Pulmonary artery endothelial cell (primary cell): ENCODE data around the gene CACNA1A. TPM values are rescaled to one million over a fixed set of nuclear protein-coding genes. Genes with fewer than 3 reads are reported as not detected.
"Not testable (repeated sequence)": the region's sequence is repeated elsewhere in the genome, so short reads cannot be mapped to it uniquely, and the experiment has no call there.

Experiments
- DNase-seq: peaks from one replicate; pipeline ENCODE4 v3.0.0-alpha.2; 2011; ENCODE audit warnings: low read depth, low spot score
- total RNA-seq: library from RNA; depleted of rRNA; stranded (reverse); fragments of >200 nt; gene quantifications from 2 replicates; pipeline ENCODE4 v1.2.3, GENCODE V29; 2014

Gene CACNA1A
- total RNA-seq, 1 donor from 2014 or later: 0.07 TPM

DNA sequence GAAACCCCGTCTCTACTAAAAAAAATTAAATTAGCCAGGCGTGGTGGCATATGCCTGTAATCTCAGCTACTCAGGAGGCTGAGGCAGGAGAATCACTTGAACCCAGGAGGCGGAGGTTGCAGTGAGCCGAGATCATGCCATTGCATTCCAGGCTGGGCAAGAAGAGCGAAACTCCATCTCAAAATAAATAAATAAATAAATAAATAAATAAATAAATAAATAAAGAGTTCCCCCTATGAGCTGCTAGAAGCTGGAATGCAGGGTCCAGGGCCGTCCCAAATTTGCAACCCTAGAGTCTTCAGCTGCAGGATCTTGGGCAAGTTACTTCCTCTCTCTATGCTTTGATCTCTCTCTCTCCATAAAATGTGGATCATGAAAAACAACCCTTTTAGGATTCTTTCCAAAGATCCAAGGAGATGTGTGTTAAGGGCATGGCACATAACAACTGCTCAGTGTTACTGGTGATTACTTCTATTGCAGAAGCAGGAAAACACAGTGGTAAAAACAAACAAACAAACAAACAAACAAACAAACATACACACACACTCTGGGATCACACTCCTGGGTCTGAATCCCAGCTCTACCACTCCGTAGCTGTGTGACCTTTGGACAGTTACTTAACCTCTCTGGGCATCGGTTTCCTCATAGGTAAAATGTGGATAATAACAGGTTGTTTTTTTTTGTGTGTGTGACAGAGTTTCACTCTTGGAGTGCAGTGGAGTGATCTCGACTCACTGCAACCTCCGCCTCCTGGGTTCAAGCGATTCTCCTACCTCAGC is 78.8 kb downstream of the CACNA1A start:
- DNase-seq: no peak

DNA sequence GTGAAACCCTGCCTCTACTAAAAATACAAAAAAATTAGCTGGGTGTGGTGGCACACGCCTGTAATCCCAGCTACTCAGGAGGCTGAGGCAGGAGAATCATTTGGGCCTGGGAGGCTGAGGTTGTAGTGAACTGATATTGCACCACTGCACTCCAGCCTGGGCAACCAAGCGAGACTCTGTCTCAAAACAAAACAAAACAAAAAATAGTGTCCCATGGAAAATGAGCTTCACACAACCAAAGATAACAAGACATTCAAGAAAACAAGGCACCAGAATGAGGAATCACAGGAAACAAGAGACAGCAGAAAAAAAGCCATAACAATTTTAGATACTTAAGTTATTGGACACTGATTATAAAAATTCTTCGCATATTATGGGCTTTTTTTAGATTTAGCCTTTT is 80.4 kb downstream of the CACNA1A start:
- not testable (repeated sequence) for DNase-seq

DNA sequence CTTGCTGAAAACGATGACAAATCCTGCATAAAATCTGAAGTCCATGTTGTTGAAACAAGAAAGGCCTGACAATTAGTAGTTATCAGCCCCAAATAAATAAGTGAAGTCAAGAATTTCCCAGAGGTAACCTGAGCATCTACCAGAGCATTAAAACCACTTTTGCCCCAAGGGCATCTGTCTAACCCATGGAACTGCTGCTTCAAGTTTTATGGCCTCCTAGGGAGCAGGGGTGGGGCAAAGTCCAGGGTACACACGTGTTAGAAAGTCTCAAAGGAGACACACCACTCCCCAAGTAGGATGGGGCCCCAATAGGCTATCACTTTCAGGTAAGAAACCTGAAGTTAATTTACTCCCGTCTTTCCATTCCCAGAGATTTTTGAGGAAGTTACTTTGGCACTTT is 81.1 kb downstream of the CACNA1A start:
- no peak for DNase-seq

DNA sequence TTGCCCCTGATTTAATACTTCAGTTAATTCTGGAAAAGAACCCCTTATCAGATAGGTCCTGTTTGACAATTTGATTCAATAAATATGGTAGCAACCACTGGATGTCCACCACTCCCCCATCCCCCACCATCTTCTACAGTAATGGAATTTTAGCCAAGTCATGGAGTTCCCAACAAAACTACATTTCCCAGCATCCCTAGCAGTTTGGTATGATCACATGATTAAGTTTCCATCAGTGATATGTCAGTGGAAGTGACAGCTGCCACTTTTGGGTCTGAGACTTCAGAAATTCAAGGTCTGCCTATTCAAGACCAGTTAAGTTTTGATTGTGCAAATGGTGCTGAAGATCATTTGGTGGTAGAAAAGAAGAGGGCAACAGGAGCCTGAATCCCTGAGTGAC is 85.5 kb downstream of the CACNA1A start:
- no peak for DNase-seq

DNA sequence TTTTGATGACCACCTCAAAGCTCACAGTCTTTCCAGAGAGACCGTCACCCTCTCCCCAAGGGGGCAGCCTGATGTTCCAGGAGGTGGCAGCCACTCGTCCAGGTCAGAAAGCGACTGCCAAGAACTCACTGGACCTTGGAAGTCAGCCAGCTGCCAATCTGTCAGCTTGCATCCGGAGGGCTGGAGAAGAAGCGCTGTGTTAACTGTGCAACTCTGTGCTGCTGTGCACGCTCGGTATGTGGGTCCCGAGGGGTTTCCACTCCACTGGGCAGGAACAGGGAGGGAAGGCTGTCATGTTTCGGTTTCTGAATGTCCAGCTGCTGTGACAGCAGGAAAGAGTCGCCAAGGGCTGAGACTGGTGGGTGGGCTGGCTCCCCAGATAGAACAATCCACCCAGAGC is 89.2 kb downstream of the CACNA1A start:
- DNase-seq: no peak

DNA sequence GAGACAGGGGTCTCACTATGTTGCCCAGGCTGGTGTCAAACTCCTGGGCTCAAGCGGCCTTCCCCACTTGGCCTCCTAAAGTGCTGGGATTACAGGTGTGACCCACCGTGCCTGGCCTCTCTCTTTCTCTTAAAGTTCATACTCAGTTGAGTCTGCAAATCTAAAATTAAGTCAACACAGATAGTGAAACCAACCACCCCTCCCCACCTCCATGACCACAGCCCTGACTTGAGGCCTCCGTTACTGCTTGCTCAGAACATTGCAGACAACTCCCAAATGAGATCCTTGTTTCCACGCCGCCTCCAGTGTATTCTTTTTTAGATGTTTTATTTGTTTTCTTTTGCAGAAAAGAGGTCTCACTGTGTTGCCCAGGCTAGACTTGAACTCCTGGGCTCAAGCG is 94.4 kb downstream of the CACNA1A start:
- DNase-seq: no peak

DNA sequence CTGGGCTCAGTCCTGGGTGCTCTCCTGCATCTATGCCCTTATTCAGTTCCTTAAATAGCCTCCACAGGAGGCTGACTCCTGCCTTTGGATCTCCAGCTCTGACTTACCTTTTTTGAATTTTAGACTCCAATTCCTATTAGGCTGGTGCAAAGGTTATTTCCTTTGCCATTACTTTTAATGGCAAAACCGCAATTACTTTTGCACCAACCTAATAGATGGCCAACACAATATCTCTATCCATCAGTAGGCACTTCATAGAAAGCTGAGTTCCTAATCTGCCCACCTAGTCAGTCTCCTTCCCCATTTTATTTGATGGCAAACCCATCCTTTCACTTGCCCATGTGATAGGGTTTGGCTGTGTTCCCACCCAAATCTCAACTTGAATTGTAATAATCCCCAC is 95.3 kb downstream of the CACNA1A start:
- DNase-seq: no peak

DNA sequence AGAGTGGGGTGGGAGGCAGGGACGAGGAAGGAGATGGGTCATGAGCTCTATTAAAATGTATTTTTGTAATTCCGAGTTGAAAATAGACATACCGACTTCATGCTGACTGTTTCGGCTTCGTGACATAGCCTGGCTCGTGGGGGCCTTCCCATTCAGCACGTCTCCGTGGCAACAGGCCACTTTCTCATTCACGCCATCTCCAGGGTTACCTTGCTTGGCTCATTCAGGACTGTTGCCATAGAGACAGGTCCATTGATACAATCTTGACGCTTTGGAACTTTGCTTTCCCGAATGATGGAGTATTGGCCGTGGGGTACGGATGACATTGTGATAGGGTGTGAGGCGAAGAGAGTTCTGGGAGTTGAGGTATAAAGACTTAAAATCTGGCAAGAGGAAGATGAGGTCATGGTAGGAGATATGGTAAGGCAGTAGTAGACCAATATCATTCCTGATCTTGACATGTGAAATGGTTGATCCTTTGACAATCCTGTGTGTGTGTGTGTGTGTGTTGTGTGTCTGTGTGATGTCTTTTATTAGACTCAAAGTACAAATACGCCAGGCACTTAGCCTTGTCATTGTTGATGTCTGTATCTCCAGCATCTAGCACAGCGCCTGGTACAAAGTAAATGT is 97.3 kb downstream of the CACNA1A start:
- DNase-seq: no peak

DNA sequence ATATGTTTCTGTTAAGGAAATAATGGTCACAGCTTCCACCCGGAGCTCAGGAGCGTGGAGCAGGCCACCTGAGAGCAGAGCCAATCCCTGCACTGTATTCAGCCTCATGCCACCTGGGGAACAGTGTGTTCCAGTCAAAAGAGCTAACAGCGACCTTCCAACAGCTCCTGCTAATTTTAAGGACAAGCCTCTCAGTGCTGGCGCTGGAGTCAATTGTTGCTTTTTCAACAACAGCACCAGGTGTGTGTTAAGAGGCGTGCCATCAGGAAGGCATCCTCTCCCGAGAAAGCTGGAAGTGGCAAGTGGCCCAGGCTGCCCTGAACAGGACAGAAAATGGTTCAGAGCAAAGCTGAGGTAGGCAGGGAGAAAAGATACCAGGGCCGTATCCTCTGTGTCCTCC is 102.0 kb downstream of the CACNA1A start:
- DNase-seq: no peak

DNA sequence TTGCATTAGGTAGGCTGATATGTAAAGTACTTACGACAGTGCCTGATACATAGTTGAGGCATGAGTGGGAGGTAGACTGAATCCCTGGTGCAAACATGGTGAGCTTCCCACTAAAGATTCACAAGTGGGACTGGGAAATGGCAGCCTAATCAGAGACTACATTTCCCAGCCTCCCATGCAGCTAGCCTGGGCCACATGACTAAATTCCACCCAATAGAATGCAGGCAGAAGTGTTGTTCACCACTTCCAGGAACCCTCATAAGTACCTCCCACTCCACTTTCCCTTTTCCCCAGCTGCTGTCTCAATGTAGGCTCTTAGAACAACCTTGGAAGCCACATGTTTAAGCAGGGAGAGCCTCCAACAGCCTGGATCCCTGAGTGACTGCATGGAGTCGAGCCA is 104.9 kb downstream of the CACNA1A start:
- DNase-seq: no peak

DNA sequence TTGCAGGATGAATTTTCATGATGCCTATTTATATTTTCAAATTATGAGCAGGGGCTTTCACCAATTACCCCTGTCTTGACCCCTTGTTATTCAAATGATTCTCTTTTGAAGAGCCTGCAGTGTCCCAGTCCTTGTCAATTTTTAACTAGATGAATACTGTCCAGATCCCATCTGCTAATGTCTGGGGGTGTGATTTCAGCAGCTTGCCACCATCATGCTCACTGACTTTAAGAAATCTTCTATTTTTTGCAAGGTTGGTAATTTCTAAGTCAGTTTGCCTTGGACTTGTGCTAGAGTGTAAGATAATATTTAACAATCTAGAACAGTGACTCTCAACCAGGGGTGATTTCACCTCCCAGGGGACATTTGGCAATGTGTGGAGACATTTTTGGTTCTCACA is 106.0 kb downstream of the CACNA1A start:
- no peak for DNase-seq

DNA sequence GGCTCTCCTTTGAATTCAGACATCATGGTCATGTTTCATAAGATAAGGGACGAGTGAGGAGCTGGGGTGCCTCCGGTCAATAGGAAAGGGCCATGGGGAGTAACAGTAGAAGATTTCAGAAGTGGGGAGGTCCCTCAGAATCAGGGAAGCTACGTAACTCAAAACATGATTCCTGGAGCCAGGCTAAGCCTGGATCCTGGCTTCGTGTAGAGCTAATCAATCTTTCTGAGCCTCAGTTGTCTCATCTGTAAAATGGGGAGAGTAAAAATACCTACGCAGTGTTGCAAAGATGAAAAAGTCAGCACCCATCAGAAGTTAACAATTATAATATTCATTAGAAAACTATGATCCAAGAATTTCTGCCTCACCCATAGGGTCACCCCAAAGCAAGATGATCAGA is 106.5 kb downstream of the CACNA1A start:
- no peak for DNase-seq

DNA sequence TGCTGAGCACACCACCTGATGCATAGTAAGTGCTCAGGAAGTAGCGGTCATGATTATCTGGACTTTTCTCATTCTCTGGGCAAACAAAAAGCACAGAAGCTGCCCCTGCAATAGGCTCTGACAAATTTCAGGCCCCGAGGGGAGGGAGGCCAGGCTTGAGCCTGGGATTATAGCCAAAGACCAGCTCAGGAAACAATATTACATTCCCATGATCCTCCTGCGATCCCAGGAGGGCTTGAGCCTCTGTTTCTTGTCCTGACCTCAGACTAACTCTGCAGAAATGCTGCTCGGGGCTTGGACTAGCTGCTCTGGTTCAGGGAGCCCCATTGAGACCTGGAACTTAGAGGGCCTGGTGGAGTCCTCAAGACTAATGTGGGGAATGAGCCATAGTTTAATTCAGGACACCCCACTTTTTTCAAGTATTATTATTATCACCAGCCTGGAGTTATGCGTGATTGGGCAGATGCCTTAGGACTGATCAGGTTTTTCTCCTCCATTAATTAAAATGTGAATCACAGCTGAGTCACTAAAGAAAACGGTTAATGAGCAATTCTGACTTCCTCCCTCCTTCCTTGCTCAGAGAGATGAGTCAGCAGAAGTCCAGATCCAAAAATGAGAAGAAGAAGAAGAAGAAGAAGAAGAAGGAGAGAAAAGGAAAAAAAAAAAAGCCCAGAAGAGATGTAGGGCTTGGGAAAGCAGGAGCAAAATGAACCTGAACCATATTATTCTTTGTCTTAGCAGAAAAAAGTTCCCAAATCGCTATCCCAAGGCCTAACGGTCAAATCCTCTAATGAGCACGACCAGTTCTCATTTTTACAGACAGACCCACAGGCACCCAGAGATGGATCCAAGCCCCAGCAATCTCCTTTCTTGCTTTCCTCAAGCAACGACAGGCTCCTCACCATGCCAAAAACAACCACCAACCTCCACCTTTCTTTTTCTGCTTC is 107.2 kb downstream of the CACNA1A start:
- peak; percentile 49 for DNase-seq

DNA sequence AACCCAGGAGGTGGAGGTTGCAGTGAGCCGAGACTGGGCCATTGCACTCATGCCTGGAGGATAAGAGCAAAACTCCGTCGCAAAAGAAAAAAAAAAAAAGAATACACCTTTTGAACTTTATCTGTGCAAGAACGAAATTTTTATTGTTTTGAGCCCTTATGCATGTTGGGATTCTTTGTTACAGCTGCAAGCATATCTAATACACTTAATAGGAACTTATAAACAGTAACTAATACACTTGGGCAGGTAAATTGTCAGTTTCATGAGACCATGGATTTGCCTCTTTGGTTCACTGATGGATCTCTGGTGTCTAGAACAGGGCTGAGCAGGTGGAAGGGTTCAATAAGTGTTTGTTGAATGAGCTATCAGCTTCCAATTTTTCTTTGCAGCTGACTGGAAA is 108.1 kb downstream of the CACNA1A start:
- no peak for DNase-seq

DNA sequence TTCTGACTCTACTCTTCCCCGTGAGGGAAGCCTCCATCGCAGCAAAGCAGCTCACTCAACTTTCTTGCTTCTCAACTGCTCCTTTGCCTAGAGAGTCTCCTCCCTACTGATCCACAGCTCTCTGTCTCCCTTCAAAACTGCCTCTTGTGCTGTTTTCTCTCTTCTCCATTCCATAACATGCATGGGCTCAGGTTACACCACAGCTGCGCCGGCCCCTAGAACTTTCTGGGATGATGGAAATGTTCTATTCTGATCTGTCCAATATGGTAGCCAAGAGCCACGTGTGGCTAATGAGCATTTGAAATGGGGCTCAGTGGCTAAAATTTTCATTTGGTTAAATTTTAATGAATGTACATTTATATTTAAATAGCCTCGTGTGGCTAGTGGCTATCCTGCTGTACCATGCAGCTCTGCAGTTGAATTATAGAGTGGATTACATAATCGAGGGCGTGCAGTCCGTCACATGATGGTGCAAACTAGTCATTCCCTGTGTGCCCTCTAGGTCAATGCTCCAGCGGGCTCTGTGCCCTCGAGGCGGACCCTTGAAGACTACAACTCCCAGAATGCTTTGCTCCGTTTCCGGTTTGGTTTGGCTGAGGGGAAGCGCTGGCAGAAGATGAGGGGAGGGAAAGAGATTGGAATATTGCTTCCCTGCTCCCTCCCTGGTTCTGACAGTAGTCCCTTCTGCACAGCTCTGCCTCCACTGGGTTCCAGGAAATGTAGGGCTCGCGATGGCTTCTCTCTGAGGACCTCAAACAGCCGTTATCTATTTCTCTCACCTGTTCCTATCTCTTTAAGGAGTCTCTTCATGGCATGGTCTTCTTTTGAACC is 109.8 kb downstream of the CACNA1A start:
- DNase-seq: no peak

DNA sequence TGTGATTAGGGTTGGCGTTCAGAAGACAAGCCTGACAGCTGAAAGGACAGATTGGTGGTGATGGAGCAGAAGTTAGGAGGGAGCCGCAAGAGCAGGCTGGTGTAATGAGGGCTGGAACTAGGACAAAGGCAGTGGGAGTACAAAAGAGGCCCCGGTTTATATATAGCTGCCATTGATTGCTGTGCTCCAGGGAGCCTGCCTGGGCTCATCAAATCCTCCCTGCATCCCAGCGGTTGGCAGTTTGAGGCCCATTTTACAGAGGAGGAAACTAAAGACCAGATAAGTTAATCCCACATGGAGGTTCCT is 123.7 kb downstream of the CACNA1A start:
- no peak for DNase-seq

DNA sequence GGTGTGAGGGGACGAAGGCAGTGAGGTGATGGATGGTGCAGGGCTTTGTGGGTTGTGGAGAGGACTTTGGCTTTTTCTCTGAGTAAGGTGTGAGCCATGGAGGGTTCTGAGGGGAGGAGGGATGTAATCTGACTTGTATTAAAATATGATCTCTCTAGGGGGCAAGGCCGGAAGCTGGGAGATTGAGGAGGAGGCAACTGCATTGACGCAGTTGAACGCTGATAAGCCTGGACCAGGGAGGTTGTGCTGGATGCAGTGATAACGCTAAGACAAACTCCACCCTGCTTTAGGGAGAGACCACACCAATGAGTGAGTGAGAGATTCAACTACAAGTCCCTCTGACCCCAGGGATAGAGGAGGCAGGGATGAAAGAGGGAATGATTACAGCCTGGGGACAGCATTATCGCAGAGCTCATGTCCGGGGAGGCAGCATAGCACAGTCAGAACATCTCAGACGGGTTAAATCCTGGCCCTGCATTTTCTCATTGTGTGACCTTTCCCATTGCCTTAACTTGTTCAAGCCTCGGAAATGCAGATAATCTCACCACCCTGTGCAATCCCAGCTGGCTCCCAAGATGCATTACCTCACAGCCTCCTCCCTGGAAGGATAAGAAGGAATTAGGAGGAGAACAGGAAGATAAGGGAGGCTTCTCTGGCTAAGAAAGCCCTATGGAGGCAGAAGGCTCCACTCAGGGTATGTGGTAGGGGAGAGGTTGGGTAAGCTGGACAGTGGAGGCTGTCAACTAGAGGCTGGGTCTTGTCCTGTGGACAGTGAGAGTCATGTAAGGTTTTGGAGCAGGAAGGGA is 124.2 kb downstream of the CACNA1A start:
- no peak for DNase-seq

DNA sequence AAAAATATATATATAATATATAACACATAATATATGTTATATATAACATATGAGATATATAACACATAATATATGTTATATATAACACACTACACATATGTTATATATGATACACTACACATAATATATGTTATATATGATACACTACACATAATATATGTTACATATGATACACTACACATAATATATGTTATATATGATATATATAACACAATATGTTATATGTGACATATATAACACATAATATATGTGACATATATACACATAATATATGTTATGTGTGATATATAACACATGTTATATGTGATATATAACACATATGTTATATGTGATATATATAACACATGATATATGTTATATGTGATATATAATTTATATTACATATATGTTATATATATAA is 129.7 kb downstream of the CACNA1A start:
- no peak for DNase-seq

DNA sequence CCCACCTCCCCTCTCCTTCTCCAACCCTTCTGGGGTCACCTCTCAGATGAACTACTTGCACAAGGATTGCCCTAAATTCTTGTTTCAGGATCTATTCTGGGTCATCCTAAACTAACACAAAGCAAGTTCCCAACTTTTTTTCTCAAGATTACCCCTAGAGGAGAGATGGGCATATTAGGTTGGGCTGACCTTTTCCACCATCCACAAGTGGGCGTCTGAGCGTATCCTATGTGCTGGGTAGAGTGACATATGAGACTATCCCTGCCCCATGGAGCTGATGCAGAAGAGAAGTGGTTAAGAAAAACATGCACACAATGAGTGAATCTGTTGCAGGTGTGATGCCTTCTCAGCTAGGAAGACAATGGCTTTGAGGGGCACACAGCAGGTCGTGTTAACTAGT is 132.7 kb downstream of the CACNA1A start:
- DNase-seq: no peak

DNA sequence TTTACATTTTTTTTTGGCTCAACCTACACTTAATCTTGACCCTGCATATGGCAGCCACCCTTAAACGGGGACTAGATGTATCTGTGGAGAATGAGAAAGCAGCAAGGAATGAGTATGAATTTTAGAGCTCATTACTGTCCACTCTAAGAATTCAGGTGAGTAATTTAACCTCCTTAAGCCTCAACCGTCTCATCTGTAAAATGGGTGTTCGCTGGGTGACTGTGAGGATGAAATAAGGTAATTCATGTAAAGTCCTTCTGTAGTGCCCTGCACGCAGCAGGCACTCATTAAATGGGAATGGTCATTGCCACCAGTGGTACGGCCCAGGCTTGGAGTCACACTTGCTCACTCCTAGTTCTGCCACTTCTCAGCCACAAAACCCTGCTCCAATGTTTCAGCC is 135.3 kb downstream of the CACNA1A start:
- no peak for DNase-seq
